Measurements from ENCODE around the gene KLHL26.
"Not testable (repeated sequence)": the region's sequence is repeated elsewhere in the genome, so short reads cannot be mapped to it uniquely, and the experiment has no call there.

KLHL26 gene

GRCh38 chr19:18663940-18664530 is 27.2 kb downstream of the KLHL26 start:
- no peak for DNase-seq (ENCODE audit: low read depth)

DNA sequence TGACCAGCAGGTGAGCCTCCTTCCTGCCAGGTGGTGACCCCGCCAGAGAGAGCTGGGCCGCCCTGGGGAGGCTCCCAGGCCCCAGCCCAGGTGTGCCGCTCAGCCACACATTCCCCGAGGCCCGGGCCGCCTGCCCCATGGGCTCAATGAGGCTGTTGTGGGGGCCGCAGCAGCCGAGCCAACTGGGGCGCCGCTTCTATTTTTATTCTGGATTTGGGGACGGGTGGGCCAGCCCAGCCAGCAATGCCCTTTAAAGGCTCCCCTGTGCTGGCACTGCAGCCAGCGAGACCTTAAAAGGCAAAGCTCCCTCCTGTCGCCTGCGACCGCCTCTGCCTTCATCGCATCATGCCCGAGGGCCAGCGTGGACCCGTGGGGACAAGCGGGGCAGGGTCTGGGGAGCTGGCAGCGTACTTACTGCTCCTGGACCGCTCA is 29.0 kb downstream of the KLHL26 start:
- no peak for DNase-seq (ENCODE audit: low read depth)

DNA sequence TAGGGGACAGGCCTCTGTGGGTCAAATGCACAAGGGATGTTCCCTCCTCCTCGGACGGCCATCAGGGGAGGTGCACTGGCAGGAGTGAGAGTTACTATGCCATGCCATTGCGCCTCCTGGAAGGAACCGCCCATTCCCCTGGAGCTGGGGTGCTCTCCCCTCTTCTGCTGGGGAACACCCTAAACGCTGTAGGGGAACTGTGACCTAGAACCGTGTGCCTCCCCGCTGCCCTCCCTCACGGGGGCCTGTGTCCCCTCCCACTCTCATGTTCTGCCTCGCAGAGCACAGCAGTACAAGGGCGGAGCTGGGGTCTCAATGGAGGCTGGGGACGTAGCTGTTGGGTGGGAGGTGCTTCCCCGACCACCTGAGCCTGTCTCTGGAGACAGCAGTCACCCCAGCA is 29.5 kb downstream of the KLHL26 start:
- no peak for DNase-seq (ENCODE audit: low read depth)

- DNase-seq (ENCODE audit: low read depth) = no peak
Observed at GRCh38 chr19:18666784-18667183, 30.0 kb downstream of the KLHL26 start.

- no peak for DNase-seq (ENCODE audit: low read depth)
Observed at GRCh38 chr19:18667531-18668251, 30.9 kb downstream of the KLHL26 start.

- DNase-seq (ENCODE audit: low read depth) = no peak
Observed at GRCh38 chr19:18668252-18668631, 31.4 kb downstream of the KLHL26 start.

- no peak for DNase-seq (ENCODE audit: low read depth)
Observed at GRCh38 chr19:18668744-18669523, 32.1 kb downstream of the KLHL26 start.

DNA sequence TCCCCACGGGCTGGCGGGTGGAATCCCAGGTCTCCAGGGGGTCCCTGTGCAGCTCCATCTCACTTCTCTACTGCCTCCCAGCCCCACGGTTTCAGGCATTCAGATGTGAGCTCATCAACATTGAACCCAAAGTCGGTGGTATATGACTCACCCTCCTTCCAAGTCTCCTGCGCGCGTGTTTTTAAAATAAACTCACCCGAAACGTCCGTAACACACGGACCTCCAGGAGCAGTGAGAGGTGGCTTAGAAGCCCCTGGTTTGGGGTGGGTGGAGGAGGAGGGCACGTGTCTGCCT is 32.6 kb downstream of the KLHL26 start:
- DNase-seq (ENCODE audit: low read depth) = no peak

DNA sequence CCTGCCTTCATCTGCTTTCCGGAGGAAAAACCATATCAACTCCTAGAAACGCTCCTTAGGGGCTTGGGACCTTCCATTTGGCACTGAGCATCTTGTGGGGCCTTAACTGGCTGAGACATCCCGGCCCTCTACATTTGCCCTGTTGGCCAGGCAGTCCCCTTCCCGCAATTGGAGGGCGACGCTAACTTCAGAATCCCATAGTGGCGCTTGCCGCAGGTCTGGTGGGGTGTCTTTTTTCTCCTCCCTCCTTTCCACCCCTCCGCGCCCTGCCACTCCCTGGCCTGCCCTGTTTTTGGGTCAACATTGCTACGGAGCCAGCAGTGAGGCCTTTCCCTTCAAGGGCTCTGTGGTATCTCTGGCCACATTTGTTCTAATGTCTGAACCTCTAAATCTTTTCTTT is 33.1 kb downstream of the KLHL26 start:
- no peak for DNase-seq (ENCODE audit: low read depth)

DNA sequence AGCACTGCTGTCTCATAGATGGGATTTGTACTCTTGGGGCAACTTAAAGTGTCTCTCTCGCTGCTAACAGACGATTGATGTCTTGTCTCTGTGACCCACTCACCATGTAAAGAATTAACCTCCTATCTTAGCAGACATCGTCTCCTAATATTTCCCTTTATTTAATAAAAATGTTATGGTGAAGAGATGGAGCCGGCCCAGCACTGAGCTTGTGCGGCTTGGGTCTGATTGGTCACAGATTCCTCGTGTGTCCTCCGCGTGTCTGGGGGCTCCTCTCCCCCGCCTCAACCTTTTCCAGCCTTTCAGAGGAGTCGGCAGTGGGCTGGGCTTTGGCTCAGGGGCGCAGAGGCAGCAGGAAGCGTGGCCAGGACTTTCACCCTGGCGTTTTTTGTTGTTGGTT is 33.5 kb downstream of the KLHL26 start:
- DNase-seq (ENCODE audit: low read depth) = no peak

GRCh38 chr19:18671303-18672043 is 34.6 kb downstream of the KLHL26 start:
- DNase-seq (ENCODE audit: low read depth) = no peak

DNA sequence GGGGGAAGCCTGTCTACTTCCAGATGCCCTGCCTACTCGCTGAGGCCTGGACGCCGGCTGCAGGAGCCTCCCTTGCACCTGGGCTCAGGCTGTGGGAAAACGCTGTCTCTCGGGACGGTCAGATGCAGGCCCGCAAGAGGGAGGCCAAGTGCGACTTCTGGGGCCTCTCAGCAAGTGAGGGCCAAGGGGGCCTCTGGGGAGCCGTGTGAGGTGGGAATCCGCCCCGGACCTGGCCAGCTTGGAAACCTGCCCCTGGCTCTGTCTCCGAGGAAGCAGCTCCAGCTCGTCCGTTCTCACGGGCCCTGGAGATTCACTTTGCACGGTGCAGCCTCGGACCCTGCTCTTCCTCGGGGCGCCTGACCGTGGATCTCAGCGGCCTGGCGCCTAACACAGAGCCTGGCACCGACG is 35.2 kb downstream of the KLHL26 start:
- DNase-seq (ENCODE audit: low read depth) = no peak

- no peak for DNase-seq (ENCODE audit: low read depth)
Observed at GRCh38 chr19:18672606-18673337, 35.9 kb downstream of the KLHL26 start.

GRCh38 chr19:18674616-18675015 is 37.8 kb downstream of the KLHL26 start:
- no peak for DNase-seq (ENCODE audit: low read depth)

DNA sequence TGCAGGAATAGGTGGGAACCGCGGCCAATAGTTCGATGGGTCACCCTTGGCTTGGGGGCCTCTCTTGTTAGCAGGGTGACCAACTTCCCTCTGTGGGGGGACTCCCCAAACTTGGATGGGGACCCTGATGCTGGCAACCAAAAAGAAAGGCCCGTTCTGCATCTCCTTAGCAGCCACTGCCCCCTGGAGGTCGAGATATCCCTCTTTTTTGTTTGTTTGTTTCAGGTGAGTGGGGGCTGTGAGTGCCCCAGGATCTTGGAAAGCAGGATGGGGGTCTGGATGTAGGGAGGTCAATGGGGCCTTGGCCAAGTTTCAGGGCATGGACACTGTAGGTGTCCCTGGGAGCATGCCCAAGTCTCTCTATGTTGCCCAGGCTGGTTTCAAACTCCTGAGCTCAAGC is 39.0 kb downstream of the KLHL26 start:
- DNase-seq (ENCODE audit: low read depth) = no peak

GRCh38 chr19:18676692-18677091 is 39.9 kb downstream of the KLHL26 start:
- DNase-seq (ENCODE audit: low read depth) = no peak

- DNase-seq (ENCODE audit: low read depth) = no peak
Observed at GRCh38 chr19:18677156-18677555, 40.3 kb downstream of the KLHL26 start.

GRCh38 chr19:18680148-18680547 is 43.3 kb downstream of the KLHL26 start:
- DNase-seq (ENCODE audit: low read depth) = not testable (repeated sequence)

- no peak for DNase-seq (ENCODE audit: low read depth)
Observed at GRCh38 chr19:18682807-18683108, 45.9 kb downstream of the KLHL26 start.

GRCh38 chr19:18683109-18683957 is 46.5 kb downstream of the KLHL26 start, which contains the start of gene CRTC1:
Gene CRTC1 (plus strand): TSS chr19:18683680. CDS start chr19:18683703, 23 bp downstream.
- DNase-seq (ENCODE audit: low read depth) = peak; percentile 84
